ENCODE data around the gene OSGEPL1.
A peak's percentile ranks its signal among the peaks of the same experiment; 100 is the strongest.

Gene OSGEPL1

GRCh38 chr2:189782221-189782671 lies 19.7 kb upstream of the OSGEPL1 start:
- peaks cover 14% of the 10 kb centered on the region for H3K4me1 ChIP-seq (ENCODE audit: low read length)
- H3K9me3 ChIP-seq (ENCODE audit: insufficient read depth, low read length), result no peaks in the 10 kb centered on the region
- no peaks in the 10 kb centered on the region for H3K27me3 ChIP-seq (ENCODE audit: low read depth, low read length)
- H3K27ac ChIP-seq (ENCODE audit: low read length), result no peak overlapping the region
- H3K4me3 ChIP-seq (ENCODE audit: low read length), result peak overlapping the region; percentile 80
- H3K4me2 ChIP-seq (ENCODE audit: low read length), result peak overlapping the region; percentile 85
- no peak for TF ChIP-seq CTCF (IDR thresholded peaks at IDR 0.05; ENCODE audit: low read depth, low read length)
- TF ChIP-seq EZH2phosphoT487 (IDR thresholded peaks at IDR 0.05; ENCODE audit: low read depth), result no peak
- H2AFZ ChIP-seq (ENCODE audit: low read depth, low read length), result no peak overlapping the region
- H3K79me2 ChIP-seq (ENCODE audit: low read length), result peaks cover 65% of the 10 kb centered on the region
- peaks cover 33% of the 10 kb centered on the region for H3K36me3 ChIP-seq (replicated peaks; ENCODE audit: low read depth, low read length)
- peak overlapping the region; percentile 89; the same call in 1 of the 2 replicates for H3K9ac ChIP-seq (ENCODE audit: low read length)
- H4K20me1 ChIP-seq (ENCODE audit: insufficient read depth, low read length), result no peaks in the 10 kb centered on the region

- Histone ChIP-seq H3K4me2 (ENCODE audit: low read length) (no peak overlapping the region), H2AFZ (ENCODE audit: low read depth, low read length) (no peak overlapping the region), H3K4me3 (ENCODE audit: low read length) (no peak overlapping the region), H3K4me1 (ENCODE audit: low read length) (no peaks in the 10 kb centered on the region), H3K79me2 (ENCODE audit: low read length) (peaks cover 4% of the 10 kb centered on the region), H3K36me3 (replicated peaks; ENCODE audit: low read depth, low read length) (peaks cover 63% of the 10 kb centered on the region), H3K27me3 (ENCODE audit: low read depth, low read length) (no peaks in the 10 kb centered on the region), H4K20me1 (ENCODE audit: insufficient read depth, low read length) (no peaks in the 10 kb centered on the region), H3K9ac (ENCODE audit: low read length) (no peak overlapping the region), H3K9me3 (ENCODE audit: insufficient read depth, low read length) (no peaks in the 10 kb centered on the region), H3K27ac (ENCODE audit: low read length) (no peak overlapping the region)
- TF ChIP-seq CTCF (IDR thresholded peaks at IDR 0.05; ENCODE audit: low read depth, low read length) (no peak), EZH2phosphoT487 (IDR thresholded peaks at IDR 0.05; ENCODE audit: low read depth) (no peak)
These were observed 9.6 kb upstream of the OSGEPL1 start for GRCh38 chr2:189772212-189772611.

GRCh38 chr2:189770590-189771322 lies 8.2 kb upstream of the OSGEPL1 start:
- Histone ChIP-seq H4K20me1 (ENCODE audit: insufficient read depth, low read length) (no peaks in the 10 kb centered on the region), H3K9ac (ENCODE audit: low read length) (no peak overlapping the region), H3K79me2 (ENCODE audit: low read length) (no peaks in the 10 kb centered on the region), H3K4me2 (ENCODE audit: low read length) (no peak overlapping the region), H3K36me3 (replicated peaks; ENCODE audit: low read depth, low read length) (peaks cover 60% of the 10 kb centered on the region), H3K27me3 (ENCODE audit: low read depth, low read length) (no peaks in the 10 kb centered on the region), H3K27ac (ENCODE audit: low read length) (no peak overlapping the region), H3K4me1 (ENCODE audit: low read length) (no peaks in the 10 kb centered on the region), H2AFZ (ENCODE audit: low read depth, low read length) (no peak overlapping the region), H3K9me3 (ENCODE audit: insufficient read depth, low read length) (no peaks in the 10 kb centered on the region), H3K4me3 (ENCODE audit: low read length) (no peak overlapping the region)
- TF ChIP-seq EZH2phosphoT487 (IDR thresholded peaks at IDR 0.05; ENCODE audit: low read depth), result no peak
- no peak for TF ChIP-seq CTCF (IDR thresholded peaks at IDR 0.05; ENCODE audit: low read depth, low read length)

- H2AFZ ChIP-seq (ENCODE audit: low read depth, low read length), result no peak overlapping the region
- H3K27ac ChIP-seq (ENCODE audit: low read length), result no peak overlapping the region
- no peaks in the 10 kb centered on the region for H4K20me1 ChIP-seq (ENCODE audit: insufficient read depth, low read length)
- H3K4me1 ChIP-seq (ENCODE audit: low read length), result peaks cover 14% of the 10 kb centered on the region
- no peaks in the 10 kb centered on the region for H3K9me3 ChIP-seq (ENCODE audit: insufficient read depth, low read length)
- H3K36me3 ChIP-seq (replicated peaks; ENCODE audit: low read depth, low read length), result peaks cover 15% of the 10 kb centered on the region
- TF ChIP-seq CTCF (IDR thresholded peaks at IDR 0.05; ENCODE audit: low read depth, low read length), result peak; percentile 14; the same call in 1 of the 2 replicates
- no peak for TF ChIP-seq EZH2phosphoT487 (IDR thresholded peaks at IDR 0.05; ENCODE audit: low read depth)
- no peaks in the 10 kb centered on the region for H3K27me3 ChIP-seq (ENCODE audit: low read depth, low read length)
- H3K79me2 ChIP-seq (ENCODE audit: low read length), result peaks cover 16% of the 10 kb centered on the region
- peak overlapping the region; percentile 100 for H3K4me3 ChIP-seq (ENCODE audit: low read length)
- H3K9ac ChIP-seq (ENCODE audit: low read length), result peak overlapping the region; percentile 100
- H3K4me2 ChIP-seq (ENCODE audit: low read length), result peak overlapping the region; percentile 75
These were observed 1.5 kb upstream of the OSGEPL1 start for GRCh38 chr2:189763908-189764661.
